HEK293 (cell line): ENCODE data around the gene SULT1A2.
A peak's percentile ranks its signal among the peaks of the same experiment; 100 is the strongest.
"Not testable (repeated sequence)": the region's sequence is repeated elsewhere in the genome, so short reads cannot be mapped to it uniquely, and the experiment has no call there.

Source experiments
- CTCF ChIA-PET: fragments of 350-600 bp; formaldehyde crosslinking; extraction: SDS; loops from one replicate; lab custom pipeline; 2021; ENCODE audit warnings: antibody characterized with exemption; lab: Yijun Ruan, JAX
- POLR2A ChIA-PET: fragments of 300-600 bp; formaldehyde crosslinking; extraction: SDS; loops from one replicate; lab custom pipeline; 2020; ENCODE audit warnings: antibody characterized with exemption, inconsistent platforms; lab: Yijun Ruan, JAX
- H3K27ac ChIP-seq: fragments of 200-500 bp; sonication (Bioruptor generic); 2 replicates; pipeline ENCODE4 v1.5.1; 2014; ENCODE audit warnings: low read depth, low read length, control low read depth, inconsistent platforms; ENCODE audit errors: extremely low read depth
- H3K36me3 ChIP-seq, 2 experiments: fragments of 200-500 bp in 1 of 2; sonication (Bioruptor generic) in 1 of 2; 1 replicate in 1 of 2; 2 replicates in 1 of 2; pipeline ENCODE4 v1.5.1; 2014 to 2017; ENCODE audit warnings: inconsistent platforms in 2 of 2, low read length in 2 of 2; ENCODE audit not compliant: control insufficient read depth in 2 of 2, insufficient read depth in 1 of 2
- H3K4me1 ChIP-seq: fragments of 200-500 bp; sonication (Bioruptor generic); 2 replicates; pipeline ENCODE4 v1.5.1; 2014; ENCODE audit warnings: mild to moderate bottlenecking, low read length, inconsistent platforms; ENCODE audit not compliant: control insufficient read depth, insufficient read depth
- H3K4me3 ChIP-seq: 2 replicates; pipeline ENCODE4 v1.5.1; 2011; ENCODE audit warnings: low read depth, mild to moderate bottlenecking, control low read depth, low read length, moderate library complexity
- H3K9me3 ChIP-seq: fragments of 200-500 bp; sonication (Bioruptor generic); 2 replicates; pipeline ENCODE4 v1.5.1; 2014; ENCODE audit warnings: low read depth, low read length, inconsistent platforms; ENCODE audit not compliant: control insufficient read depth, insufficient read depth
- SCRT1 ChIP-seq: fragments of 450-650 bp; formaldehyde crosslinking; IDR thresholded peaks from 2 replicates; pipeline ENCODE4 v1.5.1; 2016; ENCODE audit warnings: missing biosample characterization, missing genetic modification characterization, borderline replicate concordance
- ZIC2 ChIP-seq: fragments of 450-650 bp; formaldehyde crosslinking; IDR thresholded peaks from 2 replicates; pipeline ENCODE4 v1.5.1; 2016; ENCODE audit warnings: missing biosample characterization, missing genetic modification characterization
- ZNF121 ChIP-seq: fragments of 450-650 bp; formaldehyde crosslinking; IDR thresholded peaks from 2 replicates; pipeline ENCODE4 v1.5.1; 2016; ENCODE audit warnings: missing biosample characterization, missing genetic modification characterization
- ZNF354C ChIP-seq: fragments of 450-650 bp; formaldehyde crosslinking; IDR thresholded peaks from 2 replicates; pipeline ENCODE4 v1.5.1; 2016; ENCODE audit warnings: missing biosample characterization, missing genetic modification characterization, low read depth, borderline replicate concordance
- ZSCAN16 ChIP-seq: fragments of 450-650 bp; formaldehyde crosslinking; IDR thresholded peaks from 2 replicates; pipeline ENCODE4 v1.5.1; 2016; ENCODE audit warnings: missing biosample characterization, missing genetic modification characterization

The SULT1A2 gene

DNA sequence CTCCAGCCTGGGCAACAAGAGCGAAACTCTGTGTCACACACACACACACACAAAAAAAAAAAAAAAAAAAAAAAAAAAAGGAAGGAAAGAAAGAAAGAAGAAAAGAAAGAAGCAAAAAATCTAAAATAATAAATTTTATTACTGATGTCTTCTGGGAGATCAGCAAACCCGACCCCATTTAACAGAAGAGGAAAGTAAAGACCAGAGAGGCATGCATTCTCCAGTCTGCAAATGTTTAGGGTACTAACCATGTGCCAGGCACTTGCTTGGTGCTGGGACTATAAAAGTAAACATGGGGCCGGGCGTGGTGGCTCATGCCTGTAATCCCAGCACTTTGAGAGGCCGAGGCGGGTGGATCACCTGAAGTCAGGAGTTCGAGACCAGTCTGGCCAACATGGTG, 50.9 kb downstream of the SULT1A2 start:
- not testable (repeated sequence) for H3K27ac ChIP-seq, H3K9me3 ChIP-seq, H3K36me3 ChIP-seq, H3K4me1 ChIP-seq, H3K4me3 ChIP-seq
- ChIA-PET POLR2A (interaction anchor here (0.6 kb wide), 1 partner anchor 55 kb away, joined by 11 read pairs; no protein-coding TSS in a partner anchor), CTCF (interaction anchor here (0.6 kb wide), 1 partner anchor 16 kb away, joined by 4 read pairs; no protein-coding TSS in a partner anchor)
- TF ChIP-seq ZSCAN16, result peak; percentile 96

DNA sequence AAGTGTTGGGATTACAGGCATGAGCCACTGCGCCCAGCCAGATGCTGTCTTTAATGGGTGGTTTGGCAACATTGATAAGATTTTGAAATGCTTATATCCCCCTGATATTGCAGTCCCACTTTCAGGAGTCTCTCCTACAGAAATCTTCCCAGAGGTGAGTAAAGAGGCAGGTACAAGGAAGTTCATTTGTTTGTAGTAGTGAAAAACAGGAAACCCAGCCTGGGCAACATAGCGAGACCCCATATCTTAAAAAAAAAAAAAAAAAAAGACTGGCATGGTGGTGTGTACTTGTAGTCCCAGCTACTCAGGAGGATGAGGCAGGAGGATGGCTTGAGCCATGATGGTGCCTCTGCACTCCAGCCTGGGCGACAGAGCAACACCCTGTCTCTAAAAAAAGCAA, 51.9 kb downstream of the SULT1A2 start:
- Histone ChIP-seq H3K36me3 (no peaks in the 10 kb centered on the region), H3K4me1 (no peaks in the 10 kb centered on the region), H3K4me3 (no peak overlapping the region), H3K9me3 (no peaks in the 10 kb centered on the region), H3K27ac (no peak overlapping the region)
- ChIA-PET CTCF (no interaction called here), POLR2A (interaction anchor here (1.0 kb wide), 1 partner anchor 53 kb away, joined by 7 read pairs; the partner anchor contains the start of gene CLN3)
- TF ChIP-seq ZNF121 (tag by site-specific recombination) (peak; percentile 51; the same call in 1 of the 2 replicates), SCRT1 (no peak)

DNA sequence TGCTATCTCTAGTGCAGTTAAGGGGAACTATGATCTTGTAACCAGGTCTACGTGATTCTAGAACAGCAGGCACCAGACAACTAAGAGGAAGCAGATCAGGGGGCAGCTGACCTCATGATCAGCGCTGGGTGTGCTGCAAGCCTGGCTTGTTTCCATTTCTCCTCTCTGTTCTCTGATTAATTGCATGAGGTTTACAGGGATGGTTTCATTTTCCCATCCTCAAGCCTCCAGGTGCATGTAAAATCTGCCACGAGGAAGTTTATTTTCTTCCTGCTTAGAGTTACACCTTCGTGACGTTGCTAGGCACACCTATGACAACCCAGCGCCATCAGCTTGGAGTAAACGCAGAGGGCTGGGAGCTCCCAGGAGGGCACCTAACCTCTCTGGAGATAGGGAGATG, 53.8 kb downstream of the SULT1A2 start:
- no peak overlapping the region for H3K4me3 ChIP-seq
- CTCF ChIA-PET, result interaction anchor here (1.0 to 1.5 kb wide), 2 partner anchors 11 to 73 kb away, joined by 3 to 5 read pairs; partner anchors contain the start of gene SGF29
- POLR2A ChIA-PET, result no interaction called here
- TF ChIP-seq ZIC2, result no peak
- TF ChIP-seq, all 188 proteins: peak for 0
- Histone ChIP-seq H3K4me1 (no peaks in the 10 kb centered on the region), H3K36me3 (no peaks in the 10 kb centered on the region), H3K9me3 (no peaks in the 10 kb centered on the region), H3K27ac (no peak overlapping the region)

DNA sequence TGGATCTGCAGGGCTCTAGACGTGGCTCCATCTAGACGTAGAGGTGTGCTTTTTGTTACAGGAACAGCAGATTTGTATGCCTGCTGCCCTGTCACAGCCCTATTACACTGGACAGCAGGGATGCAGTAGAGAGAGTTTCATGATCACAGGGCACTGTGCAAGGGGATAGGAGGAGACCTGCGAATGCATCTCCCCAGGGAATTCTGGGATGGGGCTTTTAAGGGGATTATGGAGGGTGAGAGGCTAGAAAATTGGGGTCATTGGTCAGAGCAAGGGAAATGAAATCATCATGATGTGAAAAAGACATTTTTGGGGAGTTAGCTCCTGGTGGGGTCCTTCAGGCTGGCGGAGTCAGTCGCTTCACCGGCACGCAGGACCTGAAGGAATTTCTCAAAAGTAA, 54.2 kb downstream of the SULT1A2 start:
- ChIA-PET CTCF (interaction anchor here (1.5 kb wide), 1 partner anchor 11 kb away, joined by 5 read pairs; the partner anchor contains the start of gene SGF29), POLR2A (no interaction called here)
- Histone ChIP-seq H3K36me3 (no peaks in the 10 kb centered on the region), H3K27ac (no peak overlapping the region), H3K4me3 (no peak overlapping the region), H3K4me1 (no peaks in the 10 kb centered on the region), H3K9me3 (no peaks in the 10 kb centered on the region)
- no peak for TF ChIP-seq ZNF354C (tag by site-specific recombination)
